Stimulated activated CD8-positive, alpha-beta memory T cell treated with anti-CD3 and anti-CD28 coated beads, Interleukin-4, amount 100 ng/mL, for 24 hours (primary cell): ENCODE results near the gene ZC3H10.
"Not testable (repeated sequence)": the region's sequence is repeated elsewhere in the genome, so short reads cannot be mapped to it uniquely, and the experiment has no call there.

ENCODE experiments used
- DNase-seq: peaks from one replicate; pipeline ENCODE4 v3.0.0-alpha.2; 2020; ENCODE audit warnings: low read depth

ZC3H10 gene

DNA sequence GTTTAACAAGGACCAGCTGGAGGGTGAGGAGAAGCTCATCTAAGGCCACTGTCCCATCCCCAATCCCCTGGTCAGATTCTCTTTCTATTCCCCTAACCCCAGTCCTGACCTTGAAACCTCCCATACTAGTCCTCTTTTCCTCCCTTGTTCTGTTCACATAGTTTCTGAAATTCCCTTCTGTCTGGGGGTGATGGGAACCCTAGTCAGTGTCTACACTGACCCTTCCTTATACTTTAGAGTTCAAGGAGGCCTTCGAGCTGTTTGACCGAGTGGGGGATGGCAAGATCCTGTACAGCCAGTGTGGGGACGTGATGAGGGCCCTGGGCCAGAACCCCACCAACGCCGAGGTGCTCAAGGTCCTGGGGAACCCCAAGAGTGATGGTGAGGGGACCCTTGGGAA, 36.8 kb downstream of the ZC3H10 start:
- no peak for DNase-seq

- no peak for DNase-seq
Observed at GRCh38 chr12:56155256-56155845, 37.3 kb downstream of the ZC3H10 start.

- not testable (repeated sequence) for DNase-seq
Observed at GRCh38 chr12:56156464-56157200, 38.6 kb downstream of the ZC3H10 start.

- no peak for DNase-seq
Observed at GRCh38 chr12:56157201-56158028, 39.3 kb downstream of the ZC3H10 start.

DNA sequence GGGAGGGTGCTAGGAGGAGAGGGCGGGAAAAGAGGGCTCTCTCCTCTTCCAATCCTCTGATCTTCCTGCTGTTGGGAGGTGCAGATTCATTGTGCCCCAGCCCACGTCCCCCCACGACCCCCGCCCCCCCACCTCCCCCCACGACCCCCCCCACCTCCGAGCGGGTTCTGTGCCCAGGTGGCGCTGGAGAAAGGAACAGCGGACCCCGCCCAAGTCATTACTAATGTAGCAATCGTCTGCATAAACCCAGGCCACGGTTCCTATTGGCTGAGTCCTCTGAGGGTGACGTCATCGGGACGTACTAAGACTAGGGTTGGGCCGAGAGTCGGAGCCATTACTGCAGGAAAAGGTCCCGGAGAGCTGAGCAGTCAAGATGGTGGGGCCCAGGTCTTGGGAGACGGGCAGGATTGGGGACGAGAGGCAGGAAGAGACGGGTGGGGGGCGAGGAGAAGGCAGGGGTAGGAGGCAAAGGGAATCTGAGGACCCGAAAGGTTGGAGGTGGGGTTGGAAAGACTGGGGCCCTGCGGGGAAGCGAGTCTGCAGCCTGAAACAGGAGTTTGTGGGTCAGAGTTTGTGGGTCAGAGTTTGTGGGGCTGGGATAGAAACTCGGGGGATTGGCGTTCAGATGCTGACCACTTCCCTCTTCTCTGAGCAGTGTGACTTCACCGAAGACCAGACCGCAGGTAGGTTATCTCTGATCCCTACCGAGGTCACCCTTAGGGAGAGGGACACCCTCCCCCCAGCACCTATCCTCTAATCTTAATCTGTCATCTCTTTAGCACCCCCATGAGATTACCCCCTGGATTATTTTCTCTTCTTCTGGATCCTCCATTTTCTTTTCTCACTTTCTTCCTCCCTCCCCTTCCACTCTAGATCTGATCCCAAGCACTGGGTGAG, 40.2 kb downstream of the ZC3H10 start, which contains the start of gene MYL6:
TSS of gene MYL6 (plus strand) at position 331 of the 897 bp plus-strand sequence. CDS start at position 374, 43 bp downstream.
- DNase-seq = peak; percentile 82

GRCh38 chr12:56158926-56159461, 40.9 kb downstream of the ZC3H10 start:
- DNase-seq = no peak

DNA sequence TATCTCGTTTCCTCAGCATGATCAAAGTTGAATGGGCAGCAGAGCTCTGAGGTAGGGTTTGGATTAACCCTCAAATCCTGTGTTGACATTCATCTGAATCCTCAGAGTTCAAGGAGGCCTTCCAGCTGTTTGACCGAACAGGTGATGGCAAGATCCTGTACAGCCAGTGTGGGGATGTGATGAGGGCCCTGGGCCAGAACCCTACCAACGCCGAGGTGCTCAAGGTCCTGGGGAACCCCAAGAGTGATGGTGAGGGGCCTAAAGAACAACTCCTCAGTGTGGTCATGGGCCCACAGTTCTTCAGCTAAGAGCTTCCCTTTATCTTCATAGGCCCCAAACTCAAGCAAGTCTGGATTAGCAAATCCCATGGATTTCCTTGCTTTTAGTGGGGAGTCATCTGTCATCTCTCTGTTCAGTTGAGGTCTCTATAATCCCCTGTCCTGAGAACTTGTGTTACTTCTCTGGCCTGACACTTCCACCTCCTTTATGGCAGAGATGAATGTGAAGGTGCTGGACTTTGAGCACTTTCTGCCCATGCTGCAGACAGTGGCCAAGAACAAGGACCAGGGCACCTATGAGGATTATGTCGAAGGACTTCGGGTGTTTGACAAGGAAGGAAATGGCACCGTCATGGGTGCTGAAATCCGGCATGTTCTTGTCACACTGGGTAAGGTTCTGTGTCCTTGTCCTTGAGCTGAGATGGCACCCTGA, 41.6 kb downstream of the ZC3H10 start:
- no peak for DNase-seq

DNA sequence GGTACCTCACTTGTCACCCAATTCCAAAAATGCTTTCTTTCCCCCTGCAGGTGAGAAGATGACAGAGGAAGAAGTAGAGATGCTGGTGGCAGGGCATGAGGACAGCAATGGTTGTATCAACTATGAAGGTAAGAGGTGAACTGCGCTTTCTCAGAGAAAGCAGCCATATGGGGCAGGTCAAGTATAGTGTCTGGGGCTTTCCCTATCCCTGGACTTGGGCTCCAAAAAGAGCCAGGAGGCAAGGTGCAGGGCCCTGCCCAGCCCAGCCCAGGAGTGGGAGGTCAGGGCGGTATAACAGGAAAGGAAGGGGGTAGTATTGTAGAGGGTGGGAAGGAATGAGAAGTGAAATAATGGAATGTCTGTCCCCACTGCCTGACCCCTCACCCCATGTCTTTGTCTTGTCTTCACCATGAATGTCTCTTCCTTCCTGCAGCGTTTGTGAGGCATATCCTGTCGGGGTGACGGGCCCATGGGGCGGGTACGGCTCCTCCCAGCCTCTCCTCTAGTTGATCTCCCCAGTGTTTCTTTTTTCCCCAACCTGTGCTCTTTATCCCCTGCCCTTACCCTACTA, 42.2 kb downstream of the ZC3H10 start:
- DNase-seq = peak; percentile 36

DNA sequence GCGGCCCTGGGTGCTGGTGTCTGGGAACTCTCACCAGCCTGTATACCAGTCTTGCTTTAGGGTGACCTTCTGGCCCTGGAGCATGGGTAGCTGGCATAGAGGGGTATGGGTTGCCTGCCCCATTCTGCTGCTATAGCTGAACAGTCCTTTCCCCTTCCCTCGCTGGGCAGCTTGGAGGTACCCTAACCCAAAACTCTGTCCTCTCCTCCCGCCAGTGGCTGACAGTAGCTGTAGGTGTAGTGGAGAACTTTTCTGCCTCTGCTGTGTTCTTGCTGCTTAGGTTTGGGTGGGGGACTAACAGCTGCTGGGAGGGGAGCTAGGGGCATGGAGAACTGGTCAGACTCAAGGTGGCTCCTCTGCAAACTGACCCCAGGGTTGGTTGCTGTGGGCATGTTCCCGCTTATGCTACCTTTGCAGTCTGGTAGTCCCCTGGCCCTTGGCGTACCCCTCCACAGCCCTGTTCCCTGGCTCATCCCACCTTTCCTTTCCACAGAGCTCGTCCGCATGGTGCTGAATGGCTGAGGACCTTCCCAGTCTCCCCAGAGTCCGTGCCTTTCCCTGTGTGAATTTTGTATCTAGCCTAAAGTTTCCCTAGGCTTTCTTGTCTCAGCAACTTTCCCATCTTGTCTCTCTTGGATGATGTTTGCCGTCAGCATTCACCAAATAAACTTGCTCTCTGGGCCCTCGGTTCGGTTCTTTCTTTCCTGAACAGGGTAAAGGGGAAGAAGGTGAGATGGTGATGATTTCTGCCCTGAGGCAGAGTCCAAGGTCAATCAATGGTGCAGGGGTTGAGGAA, 43.0 kb downstream of the ZC3H10 start:
- no peak for DNase-seq

- no peak for DNase-seq
Observed at GRCh38 chr12:56161690-56162351, 43.8 kb downstream of the ZC3H10 start.

DNA sequence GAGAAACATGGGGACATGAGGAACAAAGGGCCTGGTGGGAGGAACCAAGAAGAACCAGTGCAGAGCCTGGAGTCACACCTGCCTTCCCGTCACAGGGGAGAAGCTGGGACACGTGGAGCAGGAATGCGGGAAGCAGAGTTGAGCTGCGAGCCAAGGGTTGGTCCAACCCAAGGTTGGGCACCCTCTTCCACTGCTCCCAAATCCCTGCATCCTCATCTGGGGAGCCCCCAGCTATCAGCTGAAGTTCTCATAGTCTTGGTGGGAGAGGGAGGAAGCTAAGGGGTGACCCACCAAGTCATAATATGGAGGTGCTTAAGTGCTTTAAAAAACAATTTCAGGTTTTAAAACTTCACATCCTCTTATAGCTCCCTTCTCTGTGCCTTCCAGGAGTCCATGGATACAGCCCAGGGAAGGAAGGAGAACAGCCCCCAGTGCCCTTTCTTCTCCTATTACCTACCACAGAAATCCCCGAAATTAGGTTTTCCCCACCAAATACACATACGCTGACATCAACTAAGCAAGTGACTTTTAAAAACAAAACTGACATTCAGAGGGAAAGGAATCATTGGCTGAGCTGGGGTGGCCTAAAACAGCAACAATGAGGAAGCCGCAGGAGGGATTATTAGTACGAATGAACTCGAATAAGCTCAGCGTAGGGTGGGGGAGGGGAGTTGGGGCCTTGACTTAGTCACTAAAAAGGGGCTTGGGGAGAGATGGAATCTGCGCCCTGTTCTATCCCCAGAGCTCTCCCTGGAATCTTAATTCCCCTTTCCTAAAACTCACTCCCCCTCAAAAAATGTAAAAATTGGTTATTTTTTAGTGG, 44.6 kb downstream of the ZC3H10 start:
- no peak for DNase-seq

DNA sequence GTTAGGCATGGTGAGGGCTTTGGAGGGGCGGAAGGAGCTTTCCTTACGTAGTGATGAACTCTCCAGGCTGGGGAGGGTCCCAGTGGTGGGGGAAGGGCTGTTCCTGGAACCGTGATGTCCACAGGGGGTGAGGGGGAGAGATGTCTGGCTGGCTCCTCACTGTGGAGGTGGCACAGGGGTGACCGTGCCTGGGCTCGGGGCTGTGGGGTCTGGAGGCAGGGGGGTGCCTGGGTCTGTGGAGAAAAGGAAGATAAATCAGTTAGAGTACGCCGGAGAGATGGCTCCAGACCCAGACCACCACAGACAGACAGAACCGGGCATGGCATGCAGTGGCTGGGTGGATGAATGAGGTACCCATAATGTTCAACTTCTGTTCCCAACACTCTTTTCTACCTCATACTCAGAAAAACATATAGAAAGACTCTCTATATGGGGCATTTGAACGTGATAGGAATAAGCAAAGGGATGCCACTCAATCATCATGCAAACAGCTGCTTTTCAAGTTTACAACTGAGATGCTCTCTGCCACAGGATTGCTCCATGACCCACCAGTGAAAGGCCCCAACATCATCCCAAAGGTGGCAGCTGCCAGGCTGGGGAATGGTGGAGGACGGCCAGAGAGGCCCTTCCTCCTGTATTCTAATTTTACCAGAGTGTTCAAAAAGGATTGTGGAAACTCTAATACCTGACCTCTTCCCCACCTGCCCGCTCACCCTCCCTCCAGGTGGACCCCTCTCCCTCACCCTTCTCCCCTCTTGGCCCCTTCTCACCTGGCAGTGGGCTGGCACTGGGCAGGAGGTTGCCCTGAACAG, 45.7 kb downstream of the ZC3H10 start:
- DNase-seq = no peak

- DNase-seq = no peak
Observed at GRCh38 chr12:56164345-56164729, 46.3 kb downstream of the ZC3H10 start.

- DNase-seq = no peak
Observed at GRCh38 chr12:56165369-56165768, 47.3 kb downstream of the ZC3H10 start.

DNA sequence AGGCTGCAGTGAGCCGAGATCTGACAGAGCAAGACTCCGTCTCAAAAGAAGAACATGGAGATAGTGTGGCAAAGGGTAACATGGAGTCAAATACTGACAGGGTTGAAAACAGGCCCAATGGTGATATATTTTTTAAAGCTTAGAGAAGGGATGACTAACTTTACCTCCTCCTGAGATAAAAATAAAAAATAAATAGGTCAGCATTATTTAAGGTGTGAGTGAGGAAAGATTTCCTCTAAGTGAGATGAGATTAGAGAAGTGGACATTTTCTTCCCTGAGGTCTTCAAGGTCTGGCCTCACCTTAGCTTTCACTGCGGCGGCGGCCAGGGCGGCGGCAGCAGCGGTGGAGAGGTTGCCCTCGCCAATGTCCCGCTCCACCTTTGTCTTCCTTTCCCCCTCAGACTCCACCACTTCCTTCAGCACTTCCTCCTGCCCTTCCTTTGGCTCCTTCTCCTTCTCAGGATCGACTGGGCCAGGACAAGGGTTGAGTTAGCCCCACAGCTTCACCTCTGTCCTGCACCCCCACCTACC, 51.2 kb downstream of the ZC3H10 start:
- no peak for DNase-seq

DNA sequence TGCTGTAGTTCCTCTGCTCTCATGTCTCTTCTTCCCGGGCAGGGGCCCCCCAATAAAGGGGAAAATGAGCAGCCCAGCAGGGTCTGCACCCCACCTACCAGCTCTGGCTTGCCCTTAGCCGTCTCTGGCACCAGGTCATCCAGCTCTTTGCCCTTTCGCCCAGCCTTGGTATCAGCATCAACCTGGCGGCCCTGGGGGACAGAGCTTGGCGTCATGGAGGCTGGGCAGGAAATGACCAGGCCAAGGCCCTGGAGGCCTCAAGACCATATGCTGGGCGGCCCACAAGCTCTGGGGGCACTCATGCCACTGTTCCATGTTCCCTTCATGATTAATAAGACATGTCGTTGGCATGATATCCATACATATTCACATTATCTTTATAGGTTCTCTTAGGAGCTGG, 54.8 kb downstream of the ZC3H10 start:
- no peak for DNase-seq
